Smooth muscle cell of the coronary artery (primary cell): ENCODE measurements around the gene ABCA8. TPM values are rescaled to one million over a fixed set of nuclear protein-coding genes. Genes with fewer than 3 reads are reported as not detected.

ENCODE experiments used
- total RNA-seq: library from RNA; depleted of rRNA; stranded (reverse); fragments of >200 nt; gene quantifications from 2 replicates; pipeline ENCODE4 v1.2.3, GENCODE V29; 2014; ENCODE audit warnings: low replicate concordance

ABCA8 gene
- total RNA-seq, result 57.4 and 85.5 TPM in 2 replicates

GRCh38 chr17:68955181-68955841 lies at the start of gene ABCA8:
Gene ABCA8 (minus strand): TSS chr17:68955392. CDS start chr17:68942034, 13,358 bp downstream.

Other genes with a start within 250 kb of the ABCA8 start
- 14.1 and 130 TPM in 2 replicates for gene ABCA9, start 105.5 kb upstream of the ABCA8 start, total RNA-seq
- 23.2 and 90.9 TPM in 2 replicates for gene ABCA6, start 186.5 kb upstream of the ABCA8 start, total RNA-seq